Dendritic cell treated with granulocyte-macrophage colony-stimulating factor and Interleukin-4, amounts not matched to agents 40 ng/mL and 50 ng/mL, for 4 days (primary cell): ENCODE results near the gene LRRC53.

Source experiments
- H3K27ac Mint-ChIP-seq: one replicate; pipeline ENCODE4 v1.8.0; 2022; ENCODE audit warnings: mild to moderate bottlenecking, mixed read lengths
- H3K27me3 Mint-ChIP-seq: one replicate; pipeline ENCODE4 v1.8.0; 2022; ENCODE audit warnings: mild to moderate bottlenecking, mixed read lengths
- H3K36me3 Mint-ChIP-seq: one replicate; pipeline ENCODE4 v1.8.0; 2022; ENCODE audit warnings: low read depth, mixed read lengths
- H3K4me1 Mint-ChIP-seq: one replicate; pipeline ENCODE4 v1.8.0; 2022; ENCODE audit warnings: low read depth, mixed read lengths
- H3K4me3 Mint-ChIP-seq: one replicate; pipeline ENCODE4 v1.8.0; 2022; ENCODE audit warnings: mild to moderate bottlenecking, moderate library complexity, mixed read lengths
- H3K9me3 Mint-ChIP-seq: one replicate; pipeline ENCODE4 v1.8.0; 2022; ENCODE audit warnings: mixed read lengths
- intact Hi-C: fragments of 100-400 bp; cut with micrococcal nuclease; formaldehyde crosslinking; loops from one replicate; pipeline ENCODE4 v1.15.0; 2022

Gene LRRC53

GRCh38 chr1:74512170-74512915 lies at the start of gene LRRC53:
Gene LRRC53, minus strand, starts transcription at chr1:74512611. Its CDS starts 29,262 bp downstream, at chr1:74483349.
- H3K27ac Mint-ChIP-seq = no peak within 1 kb of the TSS
- H3K4me1 Mint-ChIP-seq = no peaks in the 10 kb centered on the region
- no peaks in the 10 kb centered on the region for H3K36me3 Mint-ChIP-seq
- H3K9me3 Mint-ChIP-seq = no peaks in the 10 kb centered on the region
- H3K27me3 Mint-ChIP-seq = no peaks in the 10 kb centered on the region
- intact Hi-C loops = no loop called here
- no peak within 1 kb of the TSS for H3K4me3 Mint-ChIP-seq

- intact Hi-C loops = no loop called here
- no peaks in the 10 kb centered on the region for H3K4me1 Mint-ChIP-seq
- H3K4me3 Mint-ChIP-seq = no peak overlapping the region
- H3K9me3 Mint-ChIP-seq = peaks cover 32% of the 10 kb centered on the region
- no peak overlapping the region for H3K27ac Mint-ChIP-seq
- no peaks in the 10 kb centered on the region for H3K36me3 Mint-ChIP-seq
- H3K27me3 Mint-ChIP-seq = no peaks in the 10 kb centered on the region
These were observed 37.5 kb upstream of the LRRC53 start for GRCh38 chr1:74549932-74550331.

GRCh38 chr1:74548961-74549750 lies 36.7 kb upstream of the LRRC53 start:
- Mint-ChIP-seq H3K27ac (no peak overlapping the region), H3K4me3 (no peak overlapping the region), H3K36me3 (no peaks in the 10 kb centered on the region), H3K9me3 (peaks cover 27% of the 10 kb centered on the region), H3K27me3 (no peaks in the 10 kb centered on the region), H3K4me1 (no peaks in the 10 kb centered on the region)
- intact Hi-C loops = no loop called here

GRCh38 chr1:74545821-74546220 lies 33.4 kb upstream of the LRRC53 start:
- Mint-ChIP-seq H3K27ac (no peak overlapping the region), H3K4me1 (no peaks in the 10 kb centered on the region), H3K4me3 (no peak overlapping the region), H3K36me3 (no peaks in the 10 kb centered on the region), H3K9me3 (peaks cover 30% of the 10 kb centered on the region), H3K27me3 (no peaks in the 10 kb centered on the region)
- intact Hi-C loops = no loop called here

- Mint-ChIP-seq H3K27me3 (no peaks in the 10 kb centered on the region), H3K4me3 (no peak overlapping the region), H3K27ac (no peak overlapping the region), H3K9me3 (no peaks in the 10 kb centered on the region), H3K36me3 (no peaks in the 10 kb centered on the region), H3K4me1 (no peaks in the 10 kb centered on the region)
- intact Hi-C loops = no loop called here
These were observed 21.8 kb upstream of the LRRC53 start for GRCh38 chr1:74534241-74534640.

- H3K36me3 Mint-ChIP-seq = no peaks in the 10 kb centered on the region
- no peak overlapping the region for H3K27ac Mint-ChIP-seq
- H3K4me1 Mint-ChIP-seq = no peaks in the 10 kb centered on the region
These were observed 19.4 kb upstream of the LRRC53 start for GRCh38 chr1:74531796-74532195.

GRCh38 chr1:74530892-74531291 lies 18.5 kb upstream of the LRRC53 start:
- no peaks in the 10 kb centered on the region for H3K27me3 Mint-ChIP-seq
- no peak overlapping the region for H3K4me3 Mint-ChIP-seq
- intact Hi-C loops = no loop called here
- no peak overlapping the region for H3K27ac Mint-ChIP-seq
- H3K9me3 Mint-ChIP-seq = no peaks in the 10 kb centered on the region
- H3K36me3 Mint-ChIP-seq = no peaks in the 10 kb centered on the region
- H3K4me1 Mint-ChIP-seq = no peaks in the 10 kb centered on the region

More at GRCh38 chr1:74531796-74532195, 19.4 kb upstream of the LRRC53 start:
- H3K9me3 Mint-ChIP-seq = no peaks in the 10 kb centered on the region
- intact Hi-C loops = no loop called here
- H3K27me3 Mint-ChIP-seq = no peaks in the 10 kb centered on the region
- H3K4me3 Mint-ChIP-seq = no peak overlapping the region

GRCh38 chr1:74528123-74528522 lies 15.7 kb upstream of the LRRC53 start:
- intact Hi-C loops = no loop called here
- H3K36me3 Mint-ChIP-seq = no peaks in the 10 kb centered on the region
- H3K9me3 Mint-ChIP-seq = no peaks in the 10 kb centered on the region
- H3K4me3 Mint-ChIP-seq = no peak overlapping the region
- no peak overlapping the region for H3K27ac Mint-ChIP-seq
- no peaks in the 10 kb centered on the region for H3K27me3 Mint-ChIP-seq
- no peaks in the 10 kb centered on the region for H3K4me1 Mint-ChIP-seq

GRCh38 chr1:74526708-74527107 lies 14.3 kb upstream of the LRRC53 start:
- H3K9me3 Mint-ChIP-seq = no peaks in the 10 kb centered on the region
- H3K4me1 Mint-ChIP-seq = no peaks in the 10 kb centered on the region
- H3K27ac Mint-ChIP-seq = no peak overlapping the region
- H3K36me3 Mint-ChIP-seq = no peaks in the 10 kb centered on the region
- intact Hi-C loops = no loop called here
- H3K27me3 Mint-ChIP-seq = no peaks in the 10 kb centered on the region
- H3K4me3 Mint-ChIP-seq = no peak overlapping the region

- Mint-ChIP-seq H3K9me3 (no peaks in the 10 kb centered on the region), H3K27me3 (no peaks in the 10 kb centered on the region), H3K36me3 (no peaks in the 10 kb centered on the region), H3K4me1 (no peaks in the 10 kb centered on the region), H3K4me3 (no peak overlapping the region), H3K27ac (no peak overlapping the region)
- intact Hi-C loops = no loop called here
These were observed 11.6 kb upstream of the LRRC53 start for GRCh38 chr1:74523873-74524480.

GRCh38 chr1:74522148-74522547 lies 9.7 kb upstream of the LRRC53 start:
- Mint-ChIP-seq H3K9me3 (no peaks in the 10 kb centered on the region), H3K36me3 (no peaks in the 10 kb centered on the region), H3K27me3 (no peaks in the 10 kb centered on the region), H3K4me1 (no peaks in the 10 kb centered on the region), H3K27ac (no peak overlapping the region), H3K4me3 (no peak overlapping the region)
- intact Hi-C loops = no loop called here

GRCh38 chr1:74517599-74518051 lies 5.2 kb upstream of the LRRC53 start:
- H3K27me3 Mint-ChIP-seq = no peaks in the 10 kb centered on the region
- no peak overlapping the region for H3K4me3 Mint-ChIP-seq
- no peaks in the 10 kb centered on the region for H3K36me3 Mint-ChIP-seq
- no peaks in the 10 kb centered on the region for H3K9me3 Mint-ChIP-seq
- H3K27ac Mint-ChIP-seq = no peak overlapping the region
- no peaks in the 10 kb centered on the region for H3K4me1 Mint-ChIP-seq
- intact Hi-C loops = no loop called here

GRCh38 chr1:74513411-74514300 lies 1.2 kb upstream of the LRRC53 start:
- intact Hi-C loops = no loop called here
- H3K36me3 Mint-ChIP-seq = no peaks in the 10 kb centered on the region
- H3K9me3 Mint-ChIP-seq = no peaks in the 10 kb centered on the region
- H3K27me3 Mint-ChIP-seq = no peaks in the 10 kb centered on the region
- no peak overlapping the region for H3K27ac Mint-ChIP-seq
- no peak overlapping the region for H3K4me3 Mint-ChIP-seq
- H3K4me1 Mint-ChIP-seq = no peaks in the 10 kb centered on the region
